Progenitor cell of endocrine pancreas (in vitro differentiated cells): ENCODE measurements around the gene TOGARAM1. TPM values are rescaled to one million over a fixed set of nuclear protein-coding genes. Genes with fewer than 3 reads are reported as not detected.

Experiments
- DNase-seq: peaks from one replicate; pipeline ENCODE4 v3.0.0; 2021; ENCODE audit warnings: low spot score; ENCODE audit not compliant: unreplicated experiment
- H3K27ac Mint-ChIP-seq: 2 replicates; pipeline ENCODE4 v1.8.0; 2021; ENCODE audit warnings: mild to moderate bottlenecking, moderate library complexity, mixed read lengths
- H3K27me3 Mint-ChIP-seq: 2 replicates; pipeline ENCODE4 v1.8.0; 2021; ENCODE audit warnings: mixed read lengths
- H3K36me3 Mint-ChIP-seq: 2 replicates; pipeline ENCODE4 v1.8.0; 2022; ENCODE audit warnings: mixed read lengths; ENCODE audit not compliant: insufficient read depth
- H3K4me1 Mint-ChIP-seq: 2 replicates; pipeline ENCODE4 v1.8.0; 2021; ENCODE audit warnings: low read depth, mixed read lengths
- H3K4me3 Mint-ChIP-seq: 2 replicates; pipeline ENCODE4 v1.8.0; 2021; ENCODE audit warnings: low read depth, mild to moderate bottlenecking, moderate library complexity, mixed read lengths
- H3K9me3 Mint-ChIP-seq: 2 replicates; pipeline ENCODE4 v1.8.0; 2021; ENCODE audit warnings: low read depth, mixed read lengths
- total RNA-seq: library from RNA; stranded (reverse); gene quantifications from 2 replicates; pipeline ENCODE4 v1.2.1, GENCODE V29; 2021
- TF ChIP-seq, protein P1 (sequence below): fragments of 200-600 bp; sonication (generic); IDR thresholded peaks from one replicate; pipeline ENCODE4 v1.5.0; 2021; ENCODE audit warnings: antibody characterized with exemption, mild to moderate bottlenecking; ENCODE audit not compliant: unreplicated experiment

Gene TOGARAM1
- total RNA-seq, 1 donor from 2014 or later: 25.0 TPM

DNA sequence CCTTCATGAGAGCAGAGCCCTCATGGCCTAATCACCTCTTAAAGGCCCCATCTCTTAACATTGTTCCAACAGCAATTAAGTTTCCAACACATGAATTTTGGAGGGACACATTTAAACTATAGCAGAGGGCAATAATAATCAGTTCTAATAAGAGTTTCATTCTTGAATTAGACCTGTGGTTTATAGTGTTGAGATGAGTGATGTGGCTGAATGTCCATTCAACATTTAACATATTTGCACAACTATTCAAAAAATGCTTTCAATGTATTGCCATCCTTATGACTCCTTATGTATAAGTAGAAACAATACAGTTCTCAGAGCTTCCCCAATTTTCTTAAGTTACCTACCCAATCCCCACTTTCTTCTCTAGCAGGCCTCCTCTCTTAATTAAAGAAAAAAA is 21.8 kb upstream of the TOGARAM1 start:
- Mint-ChIP-seq H3K4me1 (no peaks in the 10 kb centered on the region), H3K9me3 (peaks cover 12% of the 10 kb centered on the region), H3K27ac (no peak overlapping the region), H3K4me3 (no peak overlapping the region), H3K36me3 (peaks cover 48% of the 10 kb centered on the region), H3K27me3 (no peaks in the 10 kb centered on the region)
- TF ChIP-seq, protein P1, sequence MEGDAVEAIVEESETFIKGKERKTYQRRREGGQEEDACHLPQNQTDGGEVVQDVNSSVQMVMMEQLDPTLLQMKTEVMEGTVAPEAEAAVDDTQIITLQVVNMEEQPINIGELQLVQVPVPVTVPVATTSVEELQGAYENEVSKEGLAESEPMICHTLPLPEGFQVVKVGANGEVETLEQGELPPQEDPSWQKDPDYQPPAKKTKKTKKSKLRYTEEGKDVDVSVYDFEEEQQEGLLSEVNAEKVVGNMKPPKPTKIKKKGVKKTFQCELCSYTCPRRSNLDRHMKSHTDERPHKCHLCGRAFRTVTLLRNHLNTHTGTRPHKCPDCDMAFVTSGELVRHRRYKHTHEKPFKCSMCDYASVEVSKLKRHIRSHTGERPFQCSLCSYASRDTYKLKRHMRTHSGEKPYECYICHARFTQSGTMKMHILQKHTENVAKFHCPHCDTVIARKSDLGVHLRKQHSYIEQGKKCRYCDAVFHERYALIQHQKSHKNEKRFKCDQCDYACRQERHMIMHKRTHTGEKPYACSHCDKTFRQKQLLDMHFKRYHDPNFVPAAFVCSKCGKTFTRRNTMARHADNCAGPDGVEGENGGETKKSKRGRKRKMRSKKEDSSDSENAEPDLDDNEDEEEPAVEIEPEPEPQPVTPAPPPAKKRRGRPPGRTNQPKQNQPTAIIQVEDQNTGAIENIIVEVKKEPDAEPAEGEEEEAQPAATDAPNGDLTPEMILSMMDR: no peak
- no peak for DNase-seq

DNA sequence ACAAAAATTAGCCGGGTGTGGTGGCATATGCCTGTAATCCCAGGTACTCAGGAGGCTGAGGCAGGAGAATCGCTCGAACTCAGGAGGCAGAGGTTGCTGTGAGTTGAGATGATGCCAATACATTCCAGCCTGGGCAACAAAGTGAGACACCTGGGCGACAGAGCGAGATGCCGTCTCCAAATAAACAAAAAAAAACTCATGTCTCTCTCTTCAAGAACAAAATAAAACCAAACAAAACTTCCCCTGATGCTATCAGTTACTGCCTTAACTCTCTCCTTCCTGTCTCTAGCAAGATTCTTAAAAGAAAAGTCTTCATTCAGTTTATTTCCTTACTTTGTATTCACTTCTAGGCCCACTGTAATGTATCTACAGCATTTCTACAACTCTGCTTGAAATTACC is 21.0 kb upstream of the TOGARAM1 start:
- H3K4me1 Mint-ChIP-seq: no peaks in the 10 kb centered on the region
- H3K27me3 Mint-ChIP-seq: no peaks in the 10 kb centered on the region
- no peak overlapping the region for H3K27ac Mint-ChIP-seq
- peaks cover 51% of the 10 kb centered on the region for H3K36me3 Mint-ChIP-seq
- TF ChIP-seq, protein P1: no peak
- H3K4me3 Mint-ChIP-seq: no peak overlapping the region
- peaks cover 12% of the 10 kb centered on the region for H3K9me3 Mint-ChIP-seq
- no peak for DNase-seq

- H3K27ac Mint-ChIP-seq: no peak overlapping the region
- no peak overlapping the region for H3K4me3 Mint-ChIP-seq
- H3K4me1 Mint-ChIP-seq: no peaks in the 10 kb centered on the region
- H3K27me3 Mint-ChIP-seq: no peaks in the 10 kb centered on the region
- TF ChIP-seq, protein P1: no peak
- peaks cover 12% of the 10 kb centered on the region for H3K9me3 Mint-ChIP-seq
- no peak for DNase-seq
- peaks cover 49% of the 10 kb centered on the region for H3K36me3 Mint-ChIP-seq
These were observed 20.4 kb upstream of the TOGARAM1 start for GRCh38 chr14:44941591-44941990.

DNA sequence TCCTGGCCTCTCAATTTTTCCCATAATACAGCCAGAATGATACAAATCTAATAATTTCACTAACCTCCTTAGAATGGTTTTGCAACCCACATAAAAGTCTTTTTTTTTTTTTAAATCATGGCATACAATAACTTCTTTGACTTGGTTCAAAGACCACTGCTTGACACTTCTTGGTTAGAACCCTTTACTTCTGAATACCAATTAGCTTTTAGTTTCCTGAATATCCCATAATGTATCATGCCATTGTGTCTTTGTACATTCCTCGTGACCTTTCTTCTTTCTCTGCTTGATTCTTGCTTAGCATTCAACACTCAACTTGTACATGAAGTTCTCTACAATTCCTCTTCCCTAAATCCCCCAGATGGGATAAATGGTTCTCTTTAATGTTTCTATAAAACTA is 19.6 kb upstream of the TOGARAM1 start:
- DNase-seq: no peak
- Mint-ChIP-seq H3K4me1 (no peaks in the 10 kb centered on the region), H3K27me3 (no peaks in the 10 kb centered on the region), H3K36me3 (peaks cover 51% of the 10 kb centered on the region), H3K9me3 (peaks cover 12% of the 10 kb centered on the region), H3K27ac (no peak overlapping the region), H3K4me3 (no peak overlapping the region)
- TF ChIP-seq, protein P1: no peak

DNA sequence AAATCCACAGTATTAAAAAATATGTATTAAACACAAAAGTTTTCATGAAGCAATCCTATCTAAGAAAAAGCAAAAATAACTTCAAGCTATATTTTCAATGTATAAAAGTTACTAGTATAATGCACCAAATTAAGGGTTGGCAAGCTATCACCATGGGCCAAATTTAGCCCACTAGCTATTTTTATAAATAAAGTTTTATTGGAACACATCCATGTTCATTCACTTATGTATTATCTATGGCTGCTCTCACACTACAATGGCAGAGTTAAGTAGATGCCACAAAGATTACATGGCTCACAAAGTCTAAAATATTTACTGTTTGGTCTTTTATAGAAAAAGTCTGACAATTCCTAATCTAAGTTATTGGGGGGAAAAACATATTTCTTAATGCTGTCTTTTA is 17.9 kb upstream of the TOGARAM1 start:
- TF ChIP-seq, protein P1: no peak
- peaks cover 43% of the 10 kb centered on the region for H3K36me3 Mint-ChIP-seq
- no peaks in the 10 kb centered on the region for H3K27me3 Mint-ChIP-seq

More for the DNA sequence above, 17.9 kb upstream of the TOGARAM1 start:
- Mint-ChIP-seq H3K27ac (no peak overlapping the region), H3K4me1 (no peaks in the 10 kb centered on the region), H3K9me3 (peaks cover 8% of the 10 kb centered on the region), H3K4me3 (no peak overlapping the region)
- DNase-seq: no peak
